ENCODE measurements around the gene SMIM21. TPM values are rescaled to one million over a fixed set of nuclear protein-coding genes. Genes with fewer than 3 reads are reported as not detected.

The SMIM21 gene
- total RNA-seq, 2 experiments from 2014 or later, result not detected

- Mint-ChIP-seq H3K4me1 (ENCODE audit: low read depth) (peaks cover 9% of the 10 kb centered on the region), H3K27me3 (peaks cover 35% of the 10 kb centered on the region), H3K9me3 (no peaks in the 10 kb centered on the region), H3K36me3 (ENCODE audit: low read depth) (no peaks in the 10 kb centered on the region), H3K4me3 (no peak overlapping the region), H3K27ac (no peak overlapping the region)
- Histone ChIP-seq H3K27me3 (ENCODE audit: control insufficient read depth in 1 of 2, insufficient read depth in 2 of 2, low read length in 2 of 2) (peaks cover 6 to 8% of the 10 kb centered on the region in 2 experiments), H3K9me3 (ENCODE audit: control insufficient read depth in 1 of 2, insufficient read depth in 1 of 2, low read length in 2 of 2) (no peaks in the 10 kb centered on the region), H3K36me3 (ENCODE audit: insufficient read depth, low read length) (no peaks in the 10 kb centered on the region), H3K27ac (ENCODE audit: low read depth in 1 of 2, low read length in 2 of 2) (no peak overlapping the region), H3K4me3 (ENCODE audit: low read length) (no peak overlapping the region), H3K4me1 (ENCODE audit: insufficient read depth, low read length) (peaks cover 5% of the 10 kb centered on the region)
- ATAC-seq (ENCODE audit: poor library complexity) (no peak), DNase-seq (no peak)
- ChIA-PET CTCF (no interaction called here), POLR2A (no interaction called here)
- TF ChIP-seq CTCF (IDR thresholded peaks at IDR 0.05), result no peak
- intact Hi-C loops (cut with DNase I, micrococcal nuclease), result no loop called here
These were observed 14.4 kb upstream of the SMIM21 start for GRCh38 chr18:75441896-75442295.

GRCh38 chr18:75439348-75439747 lies 11.8 kb upstream of the SMIM21 start:
- H3K9me3 ChIP-seq (ENCODE audit: control insufficient read depth in 1 of 2, insufficient read depth in 1 of 2, low read length in 2 of 2), result no peaks in the 10 kb centered on the region
- H3K4me1 ChIP-seq (ENCODE audit: insufficient read depth, low read length), result peaks cover 5% of the 10 kb centered on the region
- ATAC-seq (ENCODE audit: poor library complexity), result no peak
- no peaks in the 10 kb centered on the region for H3K36me3 Mint-ChIP-seq (ENCODE audit: low read depth)
- no peak overlapping the region for H3K4me3 Mint-ChIP-seq
- TF ChIP-seq CTCF (IDR thresholded peaks at IDR 0.05), result no peak
- H3K4me3 ChIP-seq (ENCODE audit: low read length), result no peak overlapping the region
- DNase-seq, result no peak
- peaks cover 9% of the 10 kb centered on the region for H3K4me1 Mint-ChIP-seq (ENCODE audit: low read depth)
- H3K27me3 Mint-ChIP-seq, result peaks cover 40% of the 10 kb centered on the region
- no peaks in the 10 kb centered on the region for H3K36me3 ChIP-seq (ENCODE audit: insufficient read depth, low read length)
- H3K27ac Mint-ChIP-seq, result no peak overlapping the region
- CTCF ChIA-PET, result no interaction called here
- H3K27me3 ChIP-seq (ENCODE audit: control insufficient read depth in 1 of 2, insufficient read depth in 2 of 2, low read length in 2 of 2), result peaks cover 6 to 8% of the 10 kb centered on the region in 2 experiments
- no peak overlapping the region for H3K27ac ChIP-seq (ENCODE audit: low read depth in 1 of 2, low read length in 2 of 2)
- H3K9me3 Mint-ChIP-seq, result no peaks in the 10 kb centered on the region
- POLR2A ChIA-PET, result no interaction called here
- intact Hi-C loops (cut with DNase I, micrococcal nuclease), result no loop called here

GRCh38 chr18:75438891-75439290 lies 11.4 kb upstream of the SMIM21 start:
- ChIA-PET POLR2A (no interaction called here), CTCF (no interaction called here)
- peaks cover 37% of the 10 kb centered on the region for H3K27me3 Mint-ChIP-seq

More at GRCh38 chr18:75438891-75439290, 11.4 kb upstream of the SMIM21 start:
- Histone ChIP-seq H3K4me1 (ENCODE audit: insufficient read depth, low read length) (peaks cover 4% of the 10 kb centered on the region), H3K9me3 (ENCODE audit: control insufficient read depth in 1 of 2, insufficient read depth in 1 of 2, low read length in 2 of 2) (no peaks in the 10 kb centered on the region), H3K4me3 (ENCODE audit: low read length) (no peak overlapping the region), H3K36me3 (ENCODE audit: insufficient read depth, low read length) (no peaks in the 10 kb centered on the region), H3K27me3 (ENCODE audit: control insufficient read depth in 1 of 2, insufficient read depth in 2 of 2, low read length in 2 of 2) (peaks cover 6 to 8% of the 10 kb centered on the region in 2 experiments), H3K27ac (ENCODE audit: low read depth in 1 of 2, low read length in 2 of 2) (no peak overlapping the region)
- no peak for DNase-seq
- intact Hi-C loops (cut with DNase I, micrococcal nuclease), result no loop called here
- Mint-ChIP-seq H3K9me3 (no peaks in the 10 kb centered on the region), H3K36me3 (ENCODE audit: low read depth) (no peaks in the 10 kb centered on the region), H3K4me1 (ENCODE audit: low read depth) (peaks cover 6% of the 10 kb centered on the region), H3K27ac (no peak overlapping the region), H3K4me3 (no peak overlapping the region)
- no peak for TF ChIP-seq CTCF (IDR thresholded peaks at IDR 0.05)
- ATAC-seq (ENCODE audit: poor library complexity), result no peak

Data from CD4-positive, alpha-beta T cell (primary cell).